ENCODE data around the gene H19.

H19 gene

DNA sequence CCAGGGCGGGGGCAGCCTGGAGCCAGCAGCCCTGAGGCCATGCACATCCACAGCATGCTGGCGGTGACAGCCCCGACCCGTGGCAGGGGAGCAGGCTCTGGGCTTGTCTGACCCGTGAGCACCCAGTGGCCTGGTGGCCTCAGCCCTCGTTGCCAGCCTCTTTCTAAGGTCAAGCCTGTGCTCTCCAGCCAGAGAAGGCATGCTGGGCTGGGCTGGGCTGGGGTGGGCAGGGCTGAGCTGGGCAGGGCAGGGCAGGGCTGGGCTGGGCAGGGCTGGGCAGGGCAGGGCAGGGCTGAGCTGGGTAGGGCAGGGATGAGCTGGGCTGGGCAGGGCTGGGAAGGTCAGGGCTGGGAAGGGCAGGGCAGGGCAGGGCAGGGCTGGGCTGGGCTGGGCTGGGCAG lies 10.6 kb downstream of the H19 start:
- in situ Hi-C loops (cut with MboI; ENCODE audit: low sequenced_read_pairs), result no loop called here

DNA sequence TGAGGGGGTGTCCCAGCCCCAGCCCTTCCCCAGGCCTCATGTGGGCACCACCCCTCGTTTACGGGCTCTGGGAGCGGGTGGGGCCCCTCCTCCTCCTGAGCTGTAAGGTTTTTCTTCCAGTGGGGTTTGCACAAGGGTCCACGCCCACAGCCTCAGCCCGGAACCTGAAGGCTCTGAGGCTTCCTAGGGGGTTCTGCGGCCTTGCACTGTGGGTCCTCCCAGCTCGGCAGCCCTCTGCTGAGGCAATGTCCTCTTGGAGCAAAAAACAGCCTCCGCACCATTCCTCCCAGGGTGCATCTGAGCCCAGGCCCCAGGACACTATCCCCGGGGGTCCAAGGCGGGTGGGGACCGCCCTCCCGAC lies 14.1 kb downstream of the H19 start:
- in situ Hi-C loops (cut with MboI; ENCODE audit: low sequenced_read_pairs), result no loop called here

DNA sequence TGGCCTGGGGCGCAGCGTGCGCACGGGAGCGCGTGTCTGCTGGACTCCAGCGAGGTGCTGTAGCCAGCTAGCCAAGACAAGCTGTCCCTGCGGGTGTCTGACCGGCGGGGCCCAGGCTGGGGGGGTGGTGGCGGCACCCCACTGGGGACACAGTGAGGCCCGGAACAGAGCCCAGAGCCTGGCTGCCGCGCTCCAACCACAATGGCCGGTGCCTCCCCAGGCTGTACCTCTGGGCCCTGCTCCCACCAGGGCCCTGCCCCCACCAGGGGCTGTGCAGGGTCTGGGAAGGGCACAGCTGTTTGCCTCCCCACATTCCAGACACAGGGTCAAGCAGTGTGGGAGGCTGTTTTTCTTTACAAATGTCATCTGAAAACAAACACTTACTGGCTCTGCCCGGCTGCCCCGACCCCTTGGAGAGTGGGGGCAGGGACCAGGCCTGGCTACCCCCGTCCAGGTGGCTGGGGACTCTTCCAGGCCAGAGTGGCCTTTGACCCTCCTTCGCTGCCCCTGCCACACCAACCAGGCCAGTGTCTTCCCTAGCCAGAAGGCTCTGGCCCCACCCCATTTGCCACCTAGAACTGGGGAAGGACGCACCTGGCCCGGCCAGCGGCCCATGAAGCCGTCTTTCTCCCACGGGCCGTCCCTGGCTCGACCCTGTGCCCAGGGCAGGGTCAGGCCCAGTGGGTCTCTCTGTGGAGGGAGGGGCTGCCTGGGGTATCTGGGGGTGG lies 14.6 kb downstream of the H19 start:
- in situ Hi-C loops (cut with MboI; ENCODE audit: low sequenced_read_pairs), result no loop called here

DNA sequence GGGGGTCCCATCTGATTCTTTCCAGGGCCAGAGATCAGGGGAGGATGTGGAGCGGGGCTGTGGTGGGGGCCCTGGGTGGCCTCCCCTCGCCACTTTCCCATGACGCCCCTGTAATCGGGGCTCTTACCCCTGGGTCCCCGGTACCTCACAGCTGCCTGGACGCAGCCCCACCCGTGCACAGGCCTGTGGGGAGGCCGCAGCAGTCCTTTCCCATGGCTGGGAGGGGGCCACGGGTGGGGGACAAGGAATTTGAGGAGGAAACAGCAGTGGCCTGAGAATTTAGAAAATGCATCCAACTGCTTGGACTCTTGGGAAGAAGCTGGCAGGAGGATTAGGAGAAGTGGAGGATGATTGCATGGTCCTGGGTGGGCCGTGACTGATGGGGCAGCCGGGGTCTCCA lies 18.0 kb downstream of the H19 start:
- in situ Hi-C loops (cut with MboI; ENCODE audit: low sequenced_read_pairs), result no loop called here

DNA sequence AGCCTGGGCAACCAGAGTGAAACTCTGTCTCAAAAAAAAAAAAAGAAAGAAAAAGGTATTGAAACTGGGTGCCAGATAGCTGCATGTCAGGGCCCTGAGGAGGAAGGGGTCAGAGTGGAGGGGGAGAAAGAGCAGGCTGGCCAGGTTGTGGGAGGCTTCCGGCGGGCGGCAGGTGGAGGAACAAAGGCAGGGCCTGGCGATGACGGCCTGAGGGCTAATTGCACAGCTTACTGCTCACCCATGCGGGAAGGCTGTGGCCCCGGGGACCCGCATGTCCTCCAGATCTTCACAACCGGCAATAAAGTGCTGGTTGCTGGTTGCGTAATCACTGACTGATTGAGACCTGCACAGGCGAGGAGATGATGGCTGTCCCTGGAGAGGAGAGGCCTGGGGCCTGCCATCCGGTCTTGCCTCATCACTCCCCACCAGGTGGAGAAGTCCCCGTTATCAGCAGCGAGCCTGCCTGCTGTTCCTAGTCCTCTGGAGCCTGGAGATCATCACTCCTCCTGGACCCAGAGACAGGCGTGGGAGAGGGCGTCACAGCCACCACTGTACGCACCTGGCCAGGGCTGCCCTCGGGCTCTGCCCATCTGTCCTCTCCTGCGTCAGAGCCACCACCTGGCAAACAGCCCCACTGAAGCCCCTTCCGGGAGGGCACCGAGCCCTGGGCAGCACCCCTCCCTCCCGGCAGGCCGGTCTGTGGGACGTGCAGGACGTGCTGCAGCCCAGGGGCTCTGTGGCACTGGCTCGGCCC lies 18.7 kb downstream of the H19 start:
- in situ Hi-C loops (cut with MboI; ENCODE audit: low sequenced_read_pairs), result no loop called here

DNA sequence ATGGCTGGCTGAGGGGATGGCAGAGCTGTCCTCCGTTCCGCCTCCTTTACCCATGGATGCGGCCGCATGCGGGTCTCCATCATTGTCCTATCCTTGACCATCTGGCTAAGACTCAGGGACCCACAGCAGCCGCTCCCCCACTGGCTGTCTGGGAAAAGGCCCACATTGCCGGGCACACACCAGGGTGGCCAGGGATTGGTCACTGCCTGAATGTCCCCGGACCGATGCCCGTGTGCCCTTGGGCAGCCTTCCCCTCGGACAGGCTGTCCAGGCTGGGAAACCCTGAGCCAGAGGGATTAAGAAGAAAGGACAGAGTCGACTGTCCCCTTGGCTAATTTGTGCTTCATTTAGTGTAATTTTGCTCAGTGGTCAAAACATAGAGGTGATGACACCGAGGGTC lies 22.5 kb downstream of the H19 start:
- in situ Hi-C loops (cut with MboI; ENCODE audit: low sequenced_read_pairs), result no loop called here

DNA sequence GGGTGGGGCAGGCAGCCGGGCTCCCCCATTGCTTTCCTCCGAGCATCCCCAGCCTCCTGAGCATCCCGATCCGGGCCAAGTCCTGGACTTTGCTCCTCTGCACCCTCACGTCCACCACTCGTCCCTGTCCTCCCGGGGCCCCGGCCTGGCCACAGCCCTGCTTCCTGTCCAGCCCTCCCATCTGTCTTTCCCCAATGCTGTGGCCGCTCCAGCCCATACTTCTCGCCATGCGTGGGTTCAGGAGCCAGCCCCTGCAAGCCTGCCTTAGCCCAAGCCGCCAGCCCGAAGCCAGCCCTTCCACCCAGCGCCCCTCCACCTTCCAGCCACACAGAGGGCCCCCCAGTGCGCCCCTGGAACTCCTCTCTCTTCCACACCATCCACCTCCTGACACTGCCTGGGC lies 26.7 kb downstream of the H19 start:
- in situ Hi-C loops (cut with MboI; ENCODE audit: low sequenced_read_pairs), result no loop called here

DNA sequence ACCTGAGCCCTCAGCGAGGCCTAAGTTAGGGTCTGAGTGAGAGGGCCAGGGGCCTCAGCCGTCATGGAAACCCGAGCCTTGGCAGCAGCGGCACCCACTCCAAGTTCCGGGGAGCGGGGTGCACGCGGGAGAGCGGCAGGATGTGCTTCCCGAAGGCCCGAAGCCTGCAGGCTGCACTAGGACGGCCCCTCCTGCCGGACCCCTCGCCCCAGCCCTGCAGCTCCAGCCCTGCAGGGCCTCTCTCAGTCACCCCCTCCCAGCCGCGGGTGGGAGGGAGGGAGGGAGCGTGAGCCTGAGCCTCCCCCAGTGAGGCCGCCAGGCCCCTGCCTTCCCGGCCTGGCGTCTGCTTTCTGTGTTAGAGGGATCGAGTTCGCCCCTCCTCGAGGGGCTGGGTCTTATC lies 27.9 kb downstream of the H19 start:
- in situ Hi-C loops (cut with MboI; ENCODE audit: low sequenced_read_pairs), result no loop called here

DNA sequence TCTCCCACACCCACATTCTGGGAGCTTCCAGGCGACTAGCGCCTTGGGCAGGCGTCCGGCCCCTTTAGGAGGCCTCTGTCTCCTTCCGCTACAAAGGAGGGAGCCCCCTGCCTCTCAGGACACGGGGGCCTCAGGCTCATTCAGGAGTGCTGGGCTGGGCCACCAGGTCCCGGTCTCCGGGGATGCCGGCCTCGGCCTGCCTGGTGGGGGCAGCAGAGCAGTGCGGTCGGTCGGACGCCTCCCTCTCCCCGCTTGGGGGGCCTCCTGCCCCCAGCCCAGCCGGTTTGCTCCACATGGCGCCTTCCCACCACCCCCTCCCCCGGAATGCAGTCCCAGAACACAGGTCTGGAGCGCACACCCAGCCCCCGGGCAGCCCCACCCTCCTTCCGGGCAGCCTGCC lies 28.6 kb downstream of the H19 start:
- in situ Hi-C loops (cut with MboI; ENCODE audit: low sequenced_read_pairs), result no loop called here

DNA sequence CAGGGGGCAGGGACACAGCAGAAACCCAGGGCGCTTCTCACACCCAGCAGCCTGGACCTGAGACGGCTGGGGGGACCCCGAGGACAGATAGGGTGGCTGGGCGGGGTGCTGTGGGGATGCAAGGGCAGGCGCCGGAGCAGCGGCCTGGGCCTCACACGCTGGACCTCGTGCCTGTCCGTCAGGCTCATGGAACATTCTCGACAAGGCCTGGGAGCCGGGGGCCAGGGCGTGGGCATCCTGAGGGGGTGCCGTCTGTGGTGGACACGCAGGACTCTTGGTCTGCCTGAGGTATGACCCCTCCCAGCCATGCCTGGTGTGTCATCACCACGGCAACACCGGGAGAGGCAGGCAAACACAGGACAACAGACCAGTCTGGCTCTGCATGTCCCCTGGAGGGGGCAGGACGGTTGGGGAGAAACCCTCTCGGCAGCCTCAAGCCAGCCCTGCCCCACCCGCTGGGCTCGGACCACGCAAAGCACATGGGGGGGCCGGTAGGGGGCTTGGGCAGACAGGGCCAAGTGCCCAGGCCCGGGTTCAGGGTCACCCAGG lies 29.1 kb downstream of the H19 start:
- in situ Hi-C loops (cut with MboI; ENCODE audit: low sequenced_read_pairs), result no loop called here

DNA sequence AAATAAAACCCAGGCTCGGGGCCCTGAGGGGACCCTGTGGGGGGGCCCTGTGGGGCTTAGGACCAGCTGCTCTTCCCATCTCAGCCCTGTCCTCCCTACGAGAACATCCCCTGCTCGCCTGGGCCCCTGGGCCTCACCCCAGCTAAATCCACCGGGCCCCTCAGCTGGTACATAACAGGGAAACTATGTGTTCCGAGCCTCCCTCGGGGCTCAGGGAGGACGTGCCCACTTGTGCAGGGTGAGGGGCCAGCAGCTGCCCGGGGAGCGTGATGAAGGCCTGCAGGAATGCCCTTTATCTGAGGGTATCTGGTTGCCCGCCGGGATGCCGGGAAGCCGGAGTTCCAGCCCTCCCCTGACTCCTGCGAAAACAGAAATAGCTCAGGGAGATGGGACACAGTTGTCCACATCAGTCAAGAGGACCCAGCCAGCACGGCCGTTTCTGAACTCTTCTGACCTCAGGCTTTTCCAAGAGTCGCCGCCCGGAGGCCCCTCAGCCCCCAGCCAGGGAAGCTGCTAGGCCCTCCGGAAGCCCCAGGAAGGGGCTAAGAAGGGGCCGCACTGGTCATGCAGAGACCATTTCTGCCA lies 29.9 kb downstream of the H19 start:
- in situ Hi-C loops (cut with MboI; ENCODE audit: low sequenced_read_pairs), result no loop called here

DNA sequence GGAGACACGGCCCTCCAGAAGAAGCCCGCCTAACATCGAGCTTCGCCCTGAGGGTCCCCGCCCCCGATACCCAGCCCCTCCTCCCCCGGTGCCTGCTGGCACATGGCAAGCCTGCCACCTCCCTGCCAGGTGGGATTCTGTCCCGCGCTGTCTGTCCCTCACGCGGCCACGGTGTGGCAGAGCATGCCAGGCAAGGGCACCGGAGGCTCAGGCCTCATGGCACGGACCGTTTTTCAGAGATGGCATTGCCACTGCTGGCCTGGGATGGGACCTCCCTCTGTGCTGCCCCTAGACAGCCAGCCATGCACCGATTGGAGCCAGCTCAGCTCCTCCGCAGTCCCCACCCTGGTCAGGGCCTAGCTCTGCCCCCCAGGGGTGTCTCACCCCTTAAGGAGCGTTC lies 31.1 kb downstream of the H19 start:
- in situ Hi-C loops (cut with MboI; ENCODE audit: low sequenced_read_pairs), result no loop called here

DNA sequence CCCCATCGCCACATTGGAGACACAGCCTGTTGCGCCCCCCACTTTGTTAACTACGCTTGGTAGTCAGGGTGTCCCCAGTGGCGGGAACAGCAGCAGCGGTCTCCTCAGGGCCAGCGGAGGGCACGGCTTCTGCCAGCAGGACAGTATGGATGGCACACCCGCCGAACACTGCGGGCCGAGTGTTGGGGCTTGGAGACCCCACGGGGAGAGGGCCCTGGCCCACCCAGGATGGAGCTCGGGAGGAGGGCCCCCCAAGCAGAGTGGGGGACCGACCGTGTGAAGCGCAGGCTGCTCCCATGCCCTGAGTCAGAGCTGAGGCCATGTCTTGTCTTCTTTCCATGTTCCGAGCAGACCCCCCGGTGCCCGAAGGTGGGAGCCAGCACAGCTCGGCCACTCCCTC lies 32.7 kb downstream of the H19 start:
- in situ Hi-C loops (cut with MboI; ENCODE audit: low sequenced_read_pairs), result no loop called here

DNA sequence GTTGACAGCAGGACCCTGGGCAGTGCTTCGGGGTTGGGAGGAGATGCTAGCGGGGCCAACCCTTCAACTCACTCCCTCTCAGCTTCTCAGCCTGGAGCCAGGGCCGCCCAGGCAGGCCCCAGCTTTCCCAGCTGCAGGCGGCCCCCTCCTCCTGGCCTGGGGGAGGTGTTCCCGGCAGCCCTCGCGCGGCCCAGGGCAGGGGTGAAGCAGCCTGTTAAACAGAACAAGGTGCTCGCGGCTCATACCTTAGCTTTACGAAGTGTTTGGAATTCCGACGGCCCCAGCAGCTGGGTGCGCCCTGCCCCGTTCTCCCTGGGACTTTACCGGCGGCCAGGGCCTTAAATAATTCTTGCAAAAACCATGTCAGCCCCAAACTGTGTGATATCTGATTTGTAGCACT lies 33.3 kb downstream of the H19 start:
- in situ Hi-C loops (cut with MboI; ENCODE audit: low sequenced_read_pairs), result no loop called here

DNA sequence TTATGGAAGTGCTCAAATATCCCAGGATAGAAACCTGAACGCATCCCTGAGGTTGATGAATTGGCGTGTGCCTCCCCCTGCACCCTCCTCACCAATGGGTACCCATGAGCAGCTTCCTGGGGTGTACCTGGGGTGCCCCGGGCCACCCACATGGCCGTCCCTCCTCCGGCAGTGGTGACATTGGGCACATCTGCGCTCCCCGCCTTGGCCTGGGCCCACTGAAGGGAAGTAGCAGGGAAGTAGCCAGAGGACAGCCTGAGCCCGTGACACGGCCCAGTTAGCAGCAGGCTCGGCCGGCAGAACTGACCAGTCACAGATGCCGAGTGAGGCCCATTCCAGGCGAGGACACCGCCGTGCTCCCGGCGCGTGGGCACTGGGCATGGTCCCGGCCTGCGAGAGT lies 33.8 kb downstream of the H19 start:
- in situ Hi-C loops (cut with MboI; ENCODE audit: low sequenced_read_pairs), result no loop called here

DNA sequence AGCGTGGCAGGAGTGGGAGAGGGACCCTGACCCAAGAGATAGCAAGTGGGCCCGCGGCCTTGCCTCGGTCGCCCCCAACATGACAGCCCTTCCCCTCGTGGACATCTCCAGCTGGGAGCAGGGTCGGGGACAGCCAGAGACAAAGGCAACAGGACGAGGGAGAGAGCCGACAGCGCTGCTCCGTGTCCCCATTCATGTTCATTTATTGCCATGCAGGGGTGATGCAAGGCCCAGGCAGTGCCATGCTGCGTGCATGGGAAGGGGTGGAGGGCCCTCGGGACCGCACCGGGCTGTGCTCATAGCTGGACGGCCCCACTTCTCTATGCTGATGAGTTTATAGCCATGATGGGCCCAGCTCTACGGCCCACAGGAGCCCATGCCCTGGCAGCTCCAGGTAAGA lies 37.9 kb downstream of the H19 start:
- in situ Hi-C loops (cut with MboI; ENCODE audit: low sequenced_read_pairs), result no loop called here

DNA sequence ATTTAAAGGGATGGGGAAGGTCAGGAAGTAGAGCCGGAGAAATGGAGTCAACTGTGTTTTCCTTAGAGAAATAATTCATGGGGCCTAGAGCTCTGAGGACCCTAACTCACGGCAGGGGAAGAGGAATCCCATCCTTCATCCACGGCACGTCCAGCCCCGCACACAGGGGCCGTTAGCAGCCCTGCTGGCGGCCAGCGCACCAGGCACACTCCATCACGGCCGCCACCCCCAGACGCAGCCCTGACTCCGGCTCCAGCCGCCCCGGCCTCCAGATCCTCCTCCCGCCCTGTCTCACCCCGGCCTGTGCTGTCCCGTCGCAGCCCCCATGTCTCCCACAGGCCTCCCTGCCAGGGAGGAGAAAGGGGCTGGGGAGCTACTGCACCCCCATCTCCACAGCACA lies 39.3 kb downstream of the H19 start:
- in situ Hi-C loops (cut with MboI; ENCODE audit: low sequenced_read_pairs), result no loop called here

DNA sequence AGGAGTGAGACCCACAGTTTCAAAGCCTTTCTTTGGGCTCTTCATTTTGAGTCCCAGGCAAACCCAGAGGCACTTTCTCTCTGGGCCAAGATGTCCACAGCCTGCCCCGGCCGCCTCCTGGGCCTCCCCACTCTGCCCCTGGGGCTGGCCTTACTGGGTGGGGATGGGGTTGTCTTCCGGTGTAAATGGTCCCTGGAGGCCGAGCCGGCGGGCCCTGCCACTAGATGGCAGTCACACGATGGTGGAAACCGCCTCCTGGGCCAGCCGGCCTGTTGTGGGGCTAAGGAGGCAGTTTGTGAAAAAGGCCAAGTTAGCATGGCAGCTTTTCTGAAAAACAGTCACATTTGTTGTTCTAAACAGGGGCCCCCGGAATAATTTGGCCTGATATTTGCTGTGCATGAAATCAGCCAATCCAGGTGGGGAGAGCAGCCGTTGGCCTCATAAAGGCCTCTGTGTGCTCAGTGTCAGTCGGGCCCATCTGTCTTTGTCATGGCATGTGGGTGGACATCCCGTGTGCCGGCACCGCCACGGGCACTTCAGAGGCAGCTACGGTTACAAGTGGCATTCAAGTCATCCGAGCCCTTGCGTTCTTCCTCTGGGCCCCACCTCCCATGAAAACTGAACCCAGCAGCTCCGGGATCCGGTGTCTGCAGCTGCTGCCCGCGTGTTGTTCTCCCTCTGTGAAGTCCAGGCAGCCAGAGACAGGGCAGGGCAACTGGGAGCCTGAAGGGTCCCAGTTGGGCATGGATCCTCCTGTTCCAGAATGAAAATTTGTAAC lies 44.0 kb downstream of the H19 start:
- in situ Hi-C loops (cut with MboI; ENCODE audit: low sequenced_read_pairs), result no loop called here

DNA sequence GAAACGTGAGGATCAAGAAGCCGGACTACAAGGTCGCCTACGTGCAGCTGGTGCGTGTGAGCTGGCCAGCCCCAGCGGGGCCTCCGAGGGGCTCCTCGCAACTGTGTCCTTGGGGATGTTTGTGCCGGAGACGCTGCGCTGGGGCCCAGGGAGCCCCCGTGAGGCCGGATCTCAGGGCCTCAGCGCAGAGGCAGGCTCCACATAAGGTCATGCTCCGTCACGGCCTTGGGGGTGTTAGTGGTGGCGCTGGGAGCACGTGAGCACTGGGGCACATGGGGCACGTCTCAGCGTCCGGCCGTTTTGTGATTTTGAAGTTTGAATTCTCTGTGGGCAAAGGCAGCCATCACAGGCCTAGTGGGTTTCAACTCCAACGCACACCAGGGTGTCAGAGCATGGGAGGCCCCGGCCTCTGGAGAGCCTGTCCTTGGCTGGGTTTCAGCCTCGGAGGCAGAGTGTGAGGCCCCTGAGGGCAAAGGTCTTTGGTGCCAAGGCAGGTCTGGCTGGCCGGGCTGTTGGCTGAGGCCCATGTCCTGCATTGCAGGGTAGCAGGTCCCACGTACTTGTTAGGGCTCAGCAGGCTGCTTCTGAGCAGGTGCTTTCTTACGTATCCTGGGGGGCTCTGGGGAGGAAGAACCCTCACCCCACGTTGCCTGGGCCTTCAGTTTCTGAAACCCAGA lies 44.7 kb downstream of the H19 start:
- in situ Hi-C loops (cut with MboI; ENCODE audit: low sequenced_read_pairs), result no loop called here

DNA sequence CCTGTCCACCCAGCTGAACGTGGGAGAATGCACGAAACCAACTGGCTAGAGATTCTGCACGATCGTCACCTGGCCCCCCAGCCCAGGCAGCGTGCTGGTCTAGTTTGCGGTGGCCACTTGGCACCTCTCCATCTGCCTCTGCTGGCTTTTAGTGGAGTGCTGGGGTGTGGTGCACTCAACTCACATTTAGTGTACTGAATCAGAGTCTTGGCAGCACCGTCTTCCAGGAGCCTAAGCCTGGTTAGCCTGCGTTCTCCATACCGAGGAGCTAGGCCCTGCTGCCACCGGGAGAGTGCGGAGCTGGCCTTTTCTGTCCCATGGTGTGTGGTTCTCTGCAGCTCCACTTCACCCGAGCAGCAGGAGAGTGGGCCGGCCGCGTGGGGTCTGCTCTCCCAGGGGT lies 47.7 kb downstream of the H19 start:
- in situ Hi-C loops (cut with MboI; ENCODE audit: low sequenced_read_pairs), result no loop called here

DNA sequence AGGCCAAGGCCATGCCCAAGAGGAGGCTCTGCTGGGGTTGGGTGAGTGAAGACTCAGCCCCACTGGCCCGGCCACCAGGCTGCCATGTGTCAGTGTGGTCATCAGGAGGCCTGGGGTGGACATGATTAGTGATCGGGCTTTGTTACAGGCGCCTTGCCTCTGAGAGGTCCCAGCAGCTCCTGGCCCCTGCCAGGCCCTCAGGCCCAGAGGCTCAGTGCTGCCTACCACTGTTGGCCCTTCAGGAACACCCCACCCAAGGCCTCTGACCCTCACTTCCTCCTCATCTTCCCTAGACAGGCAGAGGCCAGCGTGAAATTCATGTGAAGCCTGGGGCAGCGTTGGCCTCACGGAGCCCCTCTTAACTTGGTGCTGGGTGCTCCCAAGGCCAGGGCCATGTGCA lies 48.3 kb downstream of the H19 start:
- in situ Hi-C loops (cut with MboI; ENCODE audit: low sequenced_read_pairs), result no loop called here

Measured in hTERT RPE-1 (cell line).